WI38 (cell line): ENCODE measurements around the gene RHD.
"Not testable (repeated sequence)": the region's sequence is repeated elsewhere in the genome, so short reads cannot be mapped to it uniquely, and the experiment has no call there.

Experiments
- H3K4me3 ChIP-seq: 2 replicates; pipeline ENCODE4 v1.5.1; 2011; ENCODE audit warnings: low read depth, mild to moderate bottlenecking, control low read depth, low read length

RHD gene

DNA sequence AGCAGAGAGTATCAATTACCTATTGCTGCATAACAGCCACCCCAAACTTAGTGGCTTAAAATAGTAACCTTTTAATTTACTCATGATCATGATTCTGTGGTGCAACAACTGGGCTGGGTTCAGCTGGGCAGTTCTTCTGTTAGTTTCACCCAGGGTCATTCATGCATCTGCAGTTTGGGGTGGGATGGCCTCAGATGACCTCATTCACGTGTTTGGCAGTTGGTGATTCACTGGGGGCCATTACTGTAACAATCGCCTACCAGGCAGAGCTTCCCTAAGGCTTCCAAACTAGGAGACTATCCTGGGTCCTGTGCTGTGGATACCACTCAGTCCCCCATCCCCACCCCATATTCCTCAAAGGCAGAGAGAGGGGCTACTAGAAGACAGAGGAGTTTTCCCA, 6.0 kb downstream of the RHD start:
- H3K4me3 ChIP-seq = not testable (repeated sequence)

DNA sequence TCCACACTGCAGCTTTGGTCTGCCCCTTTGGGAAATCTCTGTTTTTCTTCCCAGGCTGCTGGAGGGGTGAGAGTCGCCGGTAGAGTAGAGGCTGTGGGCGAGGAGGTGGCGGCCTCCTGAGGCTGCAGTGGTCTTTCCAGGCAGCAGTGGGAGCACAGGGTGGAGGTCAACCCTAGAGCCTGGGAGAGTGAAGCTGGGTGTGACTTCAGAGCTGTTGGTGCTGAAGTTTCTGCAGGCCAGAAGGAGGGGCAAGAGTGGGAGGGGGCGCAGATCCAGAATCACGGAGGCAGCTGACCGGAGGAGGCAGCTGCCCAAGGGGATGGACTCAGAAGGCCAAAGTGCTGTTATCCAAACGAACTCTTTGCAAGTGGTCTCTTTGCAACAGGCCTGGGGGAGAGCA, 6.5 kb downstream of the RHD start:
- H3K4me3 ChIP-seq = not testable (repeated sequence)

DNA sequence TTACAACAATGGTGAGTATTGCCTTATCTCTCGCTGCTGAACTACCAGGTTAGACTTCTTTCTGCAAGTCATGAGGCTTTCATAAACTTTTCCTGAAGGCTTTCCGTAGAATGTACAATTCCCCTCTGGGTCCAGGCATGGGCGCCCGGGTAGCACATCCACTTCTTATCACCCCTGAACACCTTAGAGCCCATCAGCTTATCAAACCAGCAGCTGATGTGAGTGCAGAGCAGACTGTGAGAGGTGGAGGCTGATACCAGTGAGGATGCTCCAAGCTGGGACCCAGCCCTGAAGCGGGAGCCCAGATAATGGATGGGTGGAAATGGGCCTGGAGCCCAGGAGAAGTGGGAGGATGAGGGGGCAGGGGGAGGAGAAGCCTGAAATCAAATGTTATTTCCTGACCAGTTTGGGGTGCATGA, 7.4 kb downstream of the RHD start:
- H3K4me3 ChIP-seq = not testable (repeated sequence)

DNA sequence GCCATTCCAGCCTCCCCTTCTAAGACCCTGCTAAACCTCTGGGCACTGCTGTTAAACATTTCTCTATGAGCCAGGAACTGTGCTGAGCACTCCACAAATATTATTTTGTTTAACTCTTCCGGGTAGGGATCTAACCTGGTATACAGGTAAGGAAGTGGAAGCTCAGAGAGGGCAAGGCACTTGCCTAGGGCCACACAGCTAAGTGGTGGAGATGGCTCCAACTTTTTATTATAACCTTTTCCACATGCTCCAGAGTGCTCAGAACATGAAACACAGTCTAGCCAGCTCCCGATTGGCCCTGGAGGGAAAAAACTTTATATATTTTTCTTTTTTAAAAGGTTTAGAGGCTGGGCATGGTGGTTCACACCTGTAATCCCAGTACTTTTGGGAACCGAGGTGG, 13.6 kb downstream of the RHD start:
- H3K4me3 ChIP-seq = not testable (repeated sequence)

DNA sequence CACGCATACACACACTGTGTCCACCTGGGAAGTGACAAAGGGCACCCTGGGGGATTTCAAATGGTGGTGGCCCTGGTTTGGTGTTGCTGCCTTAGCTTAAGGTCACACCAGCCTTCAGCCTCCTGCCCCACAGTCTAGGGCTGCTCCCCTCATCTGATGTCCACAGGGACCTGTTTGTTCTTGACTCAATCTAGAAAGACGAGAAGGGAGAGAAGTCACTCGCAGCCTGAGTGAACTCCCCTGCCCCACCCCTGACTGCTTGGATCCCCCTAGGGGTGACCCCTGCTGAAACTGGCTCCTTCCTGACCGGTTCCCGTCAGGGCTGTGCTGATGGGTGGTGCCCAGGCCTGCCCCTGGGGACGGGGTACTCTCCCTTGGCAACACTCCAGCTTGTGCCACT, 14.9 kb downstream of the RHD start:
- not testable (repeated sequence) for H3K4me3 ChIP-seq

DNA sequence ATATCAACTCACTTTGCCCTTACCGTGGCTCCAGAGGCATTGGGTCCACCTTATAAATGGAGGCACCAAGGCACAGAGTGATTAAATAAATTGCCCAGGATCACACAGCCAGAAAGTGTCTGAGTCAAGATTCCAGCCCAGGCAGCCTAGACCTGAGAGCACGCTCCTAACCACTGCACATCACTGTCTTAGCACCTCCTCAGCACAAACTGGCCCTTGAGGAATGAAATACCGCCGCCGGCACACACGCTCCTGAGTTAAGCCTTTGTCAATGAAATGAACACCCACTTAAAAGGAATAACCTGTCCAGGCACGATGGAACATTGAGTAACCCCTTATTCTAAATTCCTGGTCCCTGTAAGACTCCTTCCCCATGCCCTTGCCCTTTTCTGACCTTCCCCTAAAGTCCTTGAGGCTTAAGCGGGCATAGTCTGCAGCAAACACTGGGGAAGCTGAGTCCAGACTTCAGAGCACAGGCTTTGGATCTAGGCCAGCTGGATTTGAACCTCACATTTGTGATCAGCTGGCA, 16.3 kb downstream of the RHD start:
- not testable (repeated sequence) for H3K4me3 ChIP-seq

DNA sequence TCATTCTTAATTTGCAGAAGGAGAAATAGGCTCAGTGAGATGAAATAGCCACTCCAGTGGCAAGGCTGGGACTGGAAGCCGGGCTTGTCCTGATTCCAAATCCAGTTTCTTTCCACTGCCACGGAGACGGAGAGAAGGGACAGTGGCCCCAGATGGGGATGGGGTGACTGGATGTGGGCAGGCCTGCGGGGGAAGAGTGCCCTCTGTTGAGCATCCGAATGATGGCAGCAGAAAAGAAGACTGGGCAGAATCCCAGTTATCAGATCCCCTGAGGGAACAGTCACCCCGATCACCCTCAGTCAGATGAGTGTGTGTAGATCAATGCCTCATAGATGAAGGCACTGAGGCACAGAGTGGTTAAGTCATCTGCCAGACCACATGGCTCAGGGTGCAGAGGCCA, 17.7 kb downstream of the RHD start:
- H3K4me3 ChIP-seq = not testable (repeated sequence)

DNA sequence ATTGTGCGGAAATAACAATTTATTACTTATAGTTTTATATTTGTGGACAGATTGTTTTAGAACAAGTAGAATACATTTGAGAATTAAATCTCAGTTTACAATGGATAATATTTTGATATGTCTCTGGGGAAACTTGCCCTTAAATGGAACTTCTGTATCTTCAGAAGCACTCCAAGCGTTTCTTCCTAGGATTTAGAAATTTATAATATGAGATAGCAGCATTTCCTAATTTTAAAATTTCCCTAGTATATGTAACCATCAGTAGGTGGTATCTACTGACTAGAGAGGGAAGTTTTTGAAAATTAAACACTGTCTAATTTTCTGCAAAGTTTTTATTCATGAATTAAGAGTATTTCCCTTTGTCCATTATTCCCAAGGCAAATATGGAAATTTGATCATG, 21.1 kb downstream of the RHD start:
- H3K4me3 ChIP-seq = not testable (repeated sequence)

DNA sequence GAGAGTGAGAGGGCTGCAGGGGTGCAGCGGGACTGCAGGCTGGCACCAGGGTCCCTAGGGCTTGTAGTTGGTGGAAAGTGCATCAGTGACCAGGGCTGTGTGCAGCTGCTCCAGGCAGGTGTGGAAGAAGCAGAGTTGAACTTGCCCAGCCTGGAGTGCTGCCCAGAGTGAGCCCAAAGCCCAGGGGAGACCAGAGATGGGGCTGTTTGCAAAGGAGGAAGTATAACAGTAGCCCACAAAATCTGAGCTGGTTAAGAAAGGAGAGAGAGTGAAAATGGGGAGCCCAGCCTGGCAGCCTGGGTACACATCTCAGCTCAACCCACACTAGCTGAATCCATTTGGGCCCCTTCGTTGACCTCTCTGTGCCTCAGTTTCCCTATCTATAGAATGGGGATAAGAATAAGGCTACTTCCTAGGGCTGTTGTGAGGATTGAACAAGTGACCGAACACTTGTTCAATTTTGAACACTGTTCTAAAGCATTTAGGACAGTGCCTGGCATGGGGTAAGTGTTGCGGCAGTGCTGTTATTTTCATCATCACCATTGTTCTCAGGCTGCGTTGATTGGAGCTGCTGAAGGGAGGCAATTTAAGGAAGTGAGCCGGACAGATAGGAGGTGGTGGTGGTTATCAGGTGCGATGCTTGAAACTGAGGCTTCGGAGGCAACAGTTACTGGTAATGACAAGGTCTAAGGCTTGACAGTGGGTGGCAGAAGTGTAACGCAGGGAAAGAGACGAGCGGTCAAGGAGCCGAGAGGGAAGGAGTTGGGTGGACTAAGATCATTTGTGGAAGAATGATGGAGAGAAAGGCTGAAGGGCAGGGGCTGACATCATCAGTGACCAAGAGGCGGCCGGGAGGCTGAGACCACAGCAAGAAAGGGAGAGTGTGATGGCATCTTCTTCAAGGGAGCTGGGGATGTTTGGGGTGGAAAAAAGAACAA, 22.8 kb downstream of the RHD start:
- H3K4me3 ChIP-seq = not testable (repeated sequence)

DNA sequence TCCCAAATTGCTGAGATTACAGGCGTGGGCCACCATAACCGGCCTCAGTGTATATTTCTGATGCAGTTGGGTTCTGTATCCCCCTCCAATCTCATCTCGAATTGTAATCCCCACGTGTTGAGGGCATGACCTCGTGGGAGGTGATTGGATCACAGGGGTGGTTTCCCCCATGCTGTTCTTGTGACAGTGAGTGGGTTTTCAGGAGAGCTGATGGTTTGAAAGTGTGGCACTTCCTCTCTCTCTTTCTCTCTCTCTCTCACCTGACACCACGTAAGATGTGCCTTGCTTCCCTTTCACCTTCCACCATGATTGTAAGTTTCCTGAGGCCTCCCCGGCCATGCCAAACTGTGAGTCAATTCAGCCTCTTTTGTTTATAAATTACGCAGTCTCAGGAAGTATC, 24.2 kb downstream of the RHD start:
- not testable (repeated sequence) for H3K4me3 ChIP-seq

DNA sequence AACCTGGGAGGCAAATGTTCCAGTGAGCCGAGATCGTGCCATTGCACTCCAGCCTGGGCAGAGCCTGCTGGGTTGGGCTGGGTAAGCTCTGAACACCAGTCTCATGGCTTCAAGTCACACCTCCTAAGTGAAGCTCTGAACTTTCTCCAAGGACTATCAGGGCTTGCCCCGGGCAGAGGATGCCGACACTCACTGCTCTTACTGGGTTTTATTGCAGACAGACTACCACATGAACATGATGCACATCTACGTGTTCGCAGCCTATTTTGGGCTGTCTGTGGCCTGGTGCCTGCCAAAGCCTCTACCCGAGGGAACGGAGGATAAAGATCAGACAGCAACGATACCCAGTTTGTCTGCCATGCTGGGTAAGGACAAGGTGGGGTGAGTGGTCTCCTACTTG, 28.4 kb downstream of the RHD start:
- H3K4me3 ChIP-seq = not testable (repeated sequence)

DNA sequence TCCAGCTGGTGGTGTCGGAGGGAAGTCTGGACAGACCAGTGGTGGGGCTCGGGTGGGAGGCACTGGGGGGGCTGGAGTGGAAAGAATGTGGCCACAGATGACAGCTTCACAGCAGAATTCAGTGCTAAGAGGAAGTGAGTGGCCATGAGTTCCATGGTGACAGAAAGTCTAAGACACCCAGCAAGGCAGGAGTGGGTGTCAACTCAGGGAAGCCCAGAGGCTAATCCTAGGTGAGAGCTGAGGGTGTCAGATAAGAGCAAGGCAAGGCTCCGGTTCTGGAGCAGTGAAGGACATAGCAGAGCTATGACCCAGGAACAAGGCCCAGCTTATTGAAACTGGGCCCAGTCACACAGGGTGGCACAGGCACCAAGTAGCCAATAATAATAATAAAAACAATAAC, 30.0 kb downstream of the RHD start:
- H3K4me3 ChIP-seq = not testable (repeated sequence)

DNA sequence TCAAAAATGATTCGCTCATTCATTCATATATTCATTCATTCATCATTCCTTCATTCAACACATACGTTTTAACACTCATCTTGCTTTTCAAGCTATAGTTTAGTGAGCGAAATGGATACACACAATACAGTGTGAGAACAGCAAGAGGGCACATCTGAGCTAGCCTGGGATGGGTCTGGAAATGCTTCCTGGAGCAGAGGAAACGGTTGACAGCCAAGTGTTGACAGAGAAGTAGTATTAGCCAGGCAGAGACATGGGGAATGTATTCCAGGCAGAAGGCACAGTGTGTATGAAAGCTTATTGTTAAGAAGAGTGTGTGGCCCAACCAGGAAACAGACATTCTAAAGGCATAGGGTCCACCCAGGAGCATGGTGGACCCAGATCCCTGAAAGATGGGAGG, 32.6 kb downstream of the RHD start:
- H3K4me3 ChIP-seq = not testable (repeated sequence)

DNA sequence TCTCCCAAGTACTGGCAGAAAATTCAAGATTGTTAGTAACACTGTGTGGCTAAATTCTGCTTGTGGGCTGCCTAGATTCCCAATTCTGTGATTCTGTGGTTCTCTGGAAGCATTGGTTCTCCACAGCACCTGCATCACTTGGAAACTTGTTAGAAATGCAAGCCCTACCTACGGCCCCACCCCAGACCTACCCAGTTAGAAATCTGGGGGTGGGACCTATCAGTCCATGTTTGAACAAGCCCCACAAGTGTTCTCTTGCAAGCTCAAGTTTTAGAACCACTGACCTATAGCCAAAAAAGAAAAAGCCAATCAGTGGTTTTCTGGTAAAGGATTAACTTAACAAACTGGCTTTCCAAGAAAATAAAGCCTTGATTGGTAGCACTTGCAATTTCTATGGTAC, 35.9 kb downstream of the RHD start:
- not testable (repeated sequence) for H3K4me3 ChIP-seq

DNA sequence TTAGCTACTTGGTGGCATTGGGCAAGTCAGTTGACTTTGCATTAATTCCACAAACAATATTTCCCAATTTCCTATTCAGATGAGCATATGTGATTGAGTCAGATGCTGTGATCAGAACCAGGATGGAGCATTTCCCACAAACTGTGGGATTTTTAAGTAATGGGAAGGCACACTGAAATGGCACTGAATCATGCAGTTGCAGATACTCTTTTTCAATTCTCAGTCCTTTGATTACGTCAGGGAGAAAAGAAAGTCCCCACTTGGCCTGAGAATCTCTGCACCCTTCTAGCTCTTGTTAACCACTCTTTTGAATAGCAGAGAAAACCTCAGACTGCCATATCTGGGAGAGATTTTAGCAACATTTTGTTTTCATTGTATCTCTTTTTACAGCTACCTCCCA, 36.8 kb downstream of the RHD start:
- H3K4me3 ChIP-seq = not testable (repeated sequence)

DNA sequence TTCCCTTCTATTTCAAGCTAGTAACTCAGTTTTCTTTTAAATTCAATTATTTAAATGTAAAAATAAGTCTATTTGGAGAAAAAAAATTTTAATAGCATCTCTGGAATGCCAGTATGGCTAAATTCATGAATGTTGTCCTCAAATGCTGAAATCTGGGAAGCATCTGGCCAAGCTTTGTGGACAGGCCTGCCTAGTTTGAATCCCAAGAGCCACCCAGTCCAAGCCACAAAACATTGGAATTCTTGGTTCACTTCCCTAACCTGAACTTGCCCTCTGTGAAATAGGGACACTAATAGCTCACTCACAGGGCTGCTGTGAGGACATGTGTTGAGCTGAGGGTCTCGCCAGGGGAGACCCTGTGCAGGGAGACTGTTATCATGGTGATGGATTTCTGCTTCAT, 37.2 kb downstream of the RHD start:
- H3K4me3 ChIP-seq = not testable (repeated sequence)

DNA sequence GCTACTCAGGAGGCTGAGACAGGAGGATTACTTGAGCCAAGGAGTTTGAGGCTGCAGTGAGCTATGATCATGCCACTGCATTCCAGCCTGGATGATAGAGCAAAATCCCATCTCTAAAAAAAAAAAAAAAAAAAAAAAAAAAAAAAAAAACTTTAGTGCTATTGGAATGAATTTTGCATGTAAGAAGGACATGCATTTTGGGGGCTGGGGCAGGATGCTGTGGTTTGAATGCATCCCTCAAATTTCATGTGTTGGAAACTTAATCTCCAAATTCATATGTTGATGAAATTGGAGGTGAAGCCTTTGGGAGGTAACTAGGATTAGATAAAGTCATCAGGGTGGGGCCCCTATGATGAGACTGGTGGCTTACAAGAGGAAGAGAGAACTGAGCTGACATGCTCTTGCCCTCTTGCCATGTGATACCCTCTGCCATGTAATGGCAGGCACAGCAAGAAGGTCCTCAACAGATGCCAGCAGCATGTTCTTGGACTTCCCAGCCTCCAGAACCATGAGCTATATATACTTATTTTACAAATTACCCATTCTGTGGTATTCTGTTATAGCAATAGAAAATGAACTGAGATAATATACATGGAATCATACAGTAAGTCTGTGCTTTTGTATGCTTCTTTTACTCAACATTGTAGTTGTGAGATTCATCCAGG, 40.6 kb downstream of the RHD start:
- H3K4me3 ChIP-seq = not testable (repeated sequence)

DNA sequence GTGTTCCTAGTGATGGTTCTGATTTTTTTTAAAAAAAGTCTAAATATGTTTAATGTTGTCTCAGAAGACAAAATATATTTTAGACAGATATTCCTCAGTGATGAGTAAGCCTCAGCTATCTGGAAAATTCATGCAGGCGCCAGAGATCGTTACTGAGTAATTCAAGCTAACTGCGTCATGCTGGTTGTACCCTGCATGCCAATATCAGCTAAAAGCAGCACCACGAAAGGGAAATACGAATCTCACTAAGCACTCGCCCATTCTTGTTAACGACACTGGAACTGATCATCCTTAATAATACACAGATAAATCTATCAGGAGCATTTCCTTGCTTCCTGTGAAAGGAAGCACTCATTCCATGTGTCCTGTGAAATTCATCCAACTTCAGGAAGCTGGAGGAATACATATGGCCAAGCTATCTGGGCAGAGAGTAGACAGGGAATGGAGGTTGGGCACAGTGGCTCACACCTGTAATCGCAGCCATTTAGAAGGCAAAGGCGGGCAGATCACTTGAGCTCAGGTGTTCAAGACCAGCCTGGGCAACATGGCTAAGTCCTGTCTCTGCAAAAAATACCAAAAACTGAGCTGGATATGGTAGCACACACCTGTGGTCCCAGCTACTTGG, 48.1 kb downstream of the RHD start:
- not testable (repeated sequence) for H3K4me3 ChIP-seq

DNA sequence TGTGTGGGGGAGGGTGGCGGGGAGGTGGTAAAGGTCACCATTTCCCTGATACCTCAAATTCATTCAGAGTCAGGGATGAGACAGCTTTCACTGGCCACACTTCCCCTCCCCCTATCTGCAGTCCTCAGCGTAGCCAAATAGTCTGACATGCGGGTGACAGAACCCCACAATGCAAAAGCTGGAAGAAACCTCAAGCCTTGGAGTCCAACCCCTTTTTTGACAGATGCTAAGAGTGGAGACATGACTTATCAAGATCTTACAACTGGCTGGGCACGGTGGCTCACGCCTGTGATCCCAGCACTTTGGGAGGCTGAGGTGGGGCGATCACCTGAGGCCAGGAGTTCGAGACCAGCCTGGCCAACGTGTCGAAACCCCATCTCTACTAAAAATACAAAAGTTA, 49.8 kb downstream of the RHD start:
- H3K4me3 ChIP-seq = not testable (repeated sequence)

DNA sequence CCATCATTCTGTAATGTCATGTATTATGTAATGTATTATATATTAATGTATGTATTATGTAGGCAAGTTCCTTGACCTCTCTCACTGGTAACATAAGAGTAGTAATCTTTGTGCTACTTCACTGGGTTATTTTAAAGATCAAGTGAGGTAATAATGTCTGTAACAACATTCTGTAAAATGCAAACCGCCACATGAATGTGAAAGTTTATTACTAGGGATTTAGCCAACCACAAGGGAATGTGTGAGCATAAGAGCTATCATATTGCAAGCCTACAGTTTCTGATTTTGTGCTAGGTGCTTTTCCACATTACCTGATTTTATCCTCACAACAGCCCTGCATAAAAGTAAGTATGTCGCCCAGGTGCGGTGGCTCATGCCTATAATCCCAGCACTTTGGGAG, 52.1 kb downstream of the RHD start:
- H3K4me3 ChIP-seq = not testable (repeated sequence)
